GM18870 (cell line): ENCODE measurements around the gene SULT1C4.
"Not testable (repeated sequence)": the region's sequence is repeated elsewhere in the genome, so short reads cannot be mapped to it uniquely, and the experiment has no call there.

Experiments used
- ATAC-seq: cut with Tn5 transposase; IDR thresholded peaks from one replicate; pipeline ENCODE4 v1.9.1; 2021; ENCODE audit warnings: moderate library complexity; ENCODE audit not compliant: unreplicated experiment

SULT1C4 gene

DNA sequence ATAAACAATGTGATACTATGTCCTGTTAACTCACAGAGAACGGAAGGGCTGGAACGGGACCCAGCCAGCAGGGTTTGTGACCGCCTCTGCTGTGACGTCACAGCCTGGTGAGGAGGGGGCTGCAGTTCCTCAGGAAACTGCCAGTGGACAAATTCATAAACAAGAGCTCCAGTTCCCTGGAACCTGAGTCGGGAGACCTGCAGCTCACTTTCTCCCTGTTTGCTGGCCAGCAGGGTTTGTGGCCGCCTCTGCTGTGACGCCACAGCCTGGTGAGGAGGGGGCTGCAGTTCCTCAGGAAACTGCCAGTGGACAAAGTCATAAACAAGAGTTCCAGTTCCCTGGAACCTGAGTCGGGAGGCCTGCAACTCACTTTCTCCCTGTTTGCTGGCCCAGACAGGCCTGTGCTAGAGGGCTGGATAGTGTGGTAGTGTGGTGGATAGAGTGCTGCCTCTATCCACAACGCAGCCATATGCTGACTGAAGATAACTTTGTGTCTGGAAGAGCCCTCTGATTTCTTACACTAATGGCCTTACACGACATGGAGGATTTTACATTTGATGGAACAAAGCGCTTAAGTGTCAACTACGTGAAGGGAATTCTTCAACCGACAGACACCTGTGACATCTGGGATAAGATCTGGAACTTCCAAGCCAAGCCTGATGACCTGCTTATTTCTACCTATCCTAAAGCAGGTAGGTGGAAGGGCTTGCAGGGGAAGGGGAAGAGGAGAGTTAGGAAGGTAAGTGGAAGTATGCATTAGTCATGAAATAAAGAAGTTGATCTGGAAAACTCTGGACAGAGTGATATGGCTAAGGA lies at the start of gene SULT1C4:
TSS of gene SULT1C4 (plus strand) at position 140 of the 816 bp plus-strand sequence. CDS start at position 524, 384 bp downstream.
- no peak for ATAC-seq

DNA sequence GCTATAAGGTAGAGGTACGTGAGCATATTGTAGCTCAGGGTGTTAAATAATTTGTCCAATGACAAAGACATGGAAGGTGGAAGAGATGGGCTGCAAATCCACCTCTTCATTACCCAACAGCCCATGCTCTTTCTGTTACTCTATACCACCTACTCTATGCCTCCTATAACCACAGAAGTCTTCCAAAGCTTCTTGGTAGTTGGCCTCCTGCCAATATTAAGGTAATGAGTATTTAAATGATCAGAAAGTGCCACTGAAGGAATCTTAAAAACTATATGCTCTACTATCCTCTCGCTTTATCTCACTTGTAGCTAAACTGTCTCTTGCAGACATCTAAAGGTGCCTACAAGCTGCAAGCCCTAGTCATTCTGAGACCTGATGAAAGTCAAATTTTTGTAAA lies 48.0 kb upstream of the SULT1C4 start:
- no peak for ATAC-seq

DNA sequence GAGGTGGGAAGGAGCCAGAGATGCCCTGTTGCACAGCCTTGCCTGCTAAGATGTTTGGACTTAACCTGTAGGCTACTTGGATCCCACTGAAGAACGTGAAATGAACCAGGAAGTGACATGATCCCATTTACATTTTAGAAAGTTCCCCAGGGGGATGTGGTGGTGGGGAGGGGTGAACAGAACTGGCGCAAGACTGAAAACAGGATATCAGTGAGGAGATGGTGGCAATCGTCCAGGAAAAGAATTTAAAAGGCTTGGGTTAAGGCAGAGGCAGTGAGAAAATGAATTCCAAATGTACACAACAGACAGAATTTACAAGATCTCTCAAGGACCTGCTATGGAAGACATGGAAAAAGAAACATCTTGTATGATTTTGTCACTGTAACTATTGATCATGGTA lies 46.8 kb upstream of the SULT1C4 start:
- ATAC-seq, result no peak

DNA sequence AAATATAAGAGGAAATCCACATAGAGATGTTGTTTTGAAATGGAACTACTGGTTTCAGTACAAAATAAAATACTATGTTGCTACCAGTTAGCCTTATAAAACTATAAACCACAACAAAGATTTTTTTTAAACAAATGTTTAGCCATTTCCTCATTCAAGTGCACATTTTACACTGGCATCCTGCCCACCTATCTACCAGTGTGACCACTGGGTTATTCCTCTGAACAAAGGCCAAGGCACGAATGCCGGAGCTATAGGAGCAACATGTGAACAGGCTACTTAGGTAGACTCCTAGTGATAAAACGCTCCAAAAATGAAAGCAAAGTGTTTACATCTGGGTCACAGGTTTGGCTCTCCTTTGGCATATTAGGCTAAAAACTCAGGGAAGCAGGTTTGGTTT lies 31.8 kb upstream of the SULT1C4 start:
- ATAC-seq, result no peak

DNA sequence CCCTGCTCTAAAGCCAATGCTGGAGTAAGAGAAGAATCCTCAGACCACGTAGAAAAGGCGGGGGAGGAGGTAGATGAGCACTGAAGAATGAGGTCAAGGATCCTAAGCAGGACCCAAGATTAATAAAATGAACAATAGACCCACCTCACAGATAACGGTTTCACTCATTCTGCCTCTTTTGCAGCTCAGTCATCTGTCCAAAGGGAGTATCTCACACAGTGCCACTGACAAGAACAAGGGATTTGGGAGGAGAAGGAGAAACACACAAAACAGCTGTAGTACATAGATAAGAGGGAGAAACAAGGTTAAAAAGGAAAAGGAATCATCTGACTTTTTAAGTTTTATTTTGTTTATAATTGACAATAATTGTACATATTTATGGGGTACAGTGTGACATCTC lies 30.9 kb upstream of the SULT1C4 start:
- no peak for ATAC-seq

DNA sequence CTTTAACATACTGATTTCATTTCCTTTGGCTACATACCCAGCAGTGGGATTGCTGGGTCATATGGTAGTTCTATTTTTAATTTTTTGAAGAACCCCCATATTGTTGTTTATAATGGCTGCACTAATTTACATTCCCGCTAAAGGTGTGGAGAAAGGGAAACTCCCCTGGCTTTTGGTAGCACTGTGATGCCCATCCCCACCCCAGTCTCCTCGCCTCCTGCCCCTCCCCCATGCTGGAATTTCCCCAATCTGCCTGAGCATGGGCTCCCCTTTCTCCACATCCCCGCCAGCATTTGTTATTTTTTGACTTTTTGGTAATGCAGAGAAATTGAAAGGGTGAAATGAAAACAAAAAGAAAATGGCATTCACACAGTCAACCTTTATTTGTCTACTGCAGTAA lies 30.0 kb upstream of the SULT1C4 start:
- ATAC-seq, result no peak

DNA sequence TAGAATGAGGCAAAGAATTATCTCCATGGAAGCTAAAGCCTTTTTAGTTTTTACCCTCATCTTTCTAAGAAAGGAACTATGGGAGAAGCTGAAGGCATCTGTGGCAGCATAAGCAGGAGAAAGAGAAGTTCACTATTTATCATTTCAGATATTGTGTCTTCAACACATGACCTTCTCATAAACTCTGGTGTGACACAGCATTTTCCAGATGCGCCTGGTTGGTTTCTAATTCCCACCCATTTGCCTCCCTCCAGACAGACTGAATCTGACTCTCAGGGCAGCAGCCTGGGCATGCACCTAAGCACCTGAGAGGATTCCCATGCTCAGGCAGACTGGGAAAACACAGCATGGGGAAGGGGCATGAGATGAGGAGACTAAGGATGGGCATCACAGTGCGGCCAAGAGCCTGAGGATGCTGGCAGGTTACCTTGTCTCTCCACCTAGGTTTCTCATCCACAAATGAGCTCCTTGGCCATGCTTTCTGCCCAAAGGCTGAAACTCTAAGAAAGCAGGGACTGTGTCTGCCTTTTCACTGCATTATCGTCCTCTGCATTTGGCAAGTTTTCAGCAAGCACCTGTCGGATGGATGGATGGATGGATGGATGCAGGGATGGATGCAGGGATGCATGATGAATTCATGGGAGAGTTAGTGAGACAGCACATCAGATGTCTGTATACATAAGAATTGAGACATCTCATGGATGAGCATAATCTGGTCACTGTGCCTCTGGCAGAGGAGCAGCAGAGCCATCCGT lies 28.8 kb upstream of the SULT1C4 start:
- no peak for ATAC-seq

DNA sequence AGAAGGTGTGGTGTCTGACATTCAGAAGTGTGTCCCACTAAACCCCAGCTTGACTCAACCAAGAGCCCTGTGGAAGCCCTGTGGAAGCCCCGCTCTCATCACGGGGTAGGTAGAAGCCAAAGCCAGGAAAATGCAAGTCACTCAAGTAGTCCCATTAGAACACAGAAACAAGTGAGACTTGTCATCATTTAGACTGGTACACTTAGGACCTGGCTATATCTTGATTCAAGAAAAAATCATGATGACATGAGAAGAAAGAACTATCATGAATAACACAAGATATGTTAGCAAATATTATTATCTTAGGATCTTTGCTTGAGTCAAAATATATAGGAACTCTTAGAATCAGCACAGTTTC lies 28.2 kb upstream of the SULT1C4 start:
- ATAC-seq, result no peak

DNA sequence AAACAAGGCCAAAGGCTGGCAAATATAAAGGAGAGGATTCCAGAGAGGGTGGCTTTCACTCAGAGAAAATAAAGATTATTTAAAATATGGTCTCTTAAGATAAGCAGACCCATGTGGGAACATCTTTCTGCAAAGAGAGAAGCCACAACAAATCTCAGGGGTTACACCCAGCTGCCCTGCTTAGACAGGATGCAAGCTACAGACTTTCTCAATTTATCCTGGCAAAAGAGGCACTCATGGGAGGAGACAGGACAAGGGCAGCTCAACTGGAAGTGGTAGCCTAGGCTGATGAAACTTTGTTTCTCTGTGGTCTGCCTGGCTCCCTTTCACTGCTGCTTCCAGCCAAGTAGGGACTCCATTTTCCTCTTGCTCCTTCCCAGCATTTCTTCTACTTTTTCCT lies 25.9 kb upstream of the SULT1C4 start:
- ATAC-seq, result no peak

DNA sequence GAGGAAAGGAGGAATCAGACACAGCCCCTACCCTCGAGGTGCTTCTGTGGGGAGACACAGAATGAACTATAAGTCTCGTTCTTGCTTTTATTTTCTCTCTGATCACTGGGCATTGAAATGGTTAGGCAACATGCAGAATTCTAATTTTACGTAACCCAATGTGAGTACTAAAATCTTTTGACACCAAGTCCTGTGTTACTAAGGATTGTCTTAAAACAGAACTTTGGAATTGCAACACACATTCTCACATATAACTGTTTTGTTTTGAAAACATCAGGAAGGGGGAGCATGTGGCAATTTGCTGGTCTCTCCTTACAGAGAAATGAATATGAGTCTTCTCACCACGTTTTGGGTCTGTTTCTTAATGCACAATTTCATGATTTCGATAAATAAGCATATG lies 23.6 kb upstream of the SULT1C4 start:
- ATAC-seq, result no peak

DNA sequence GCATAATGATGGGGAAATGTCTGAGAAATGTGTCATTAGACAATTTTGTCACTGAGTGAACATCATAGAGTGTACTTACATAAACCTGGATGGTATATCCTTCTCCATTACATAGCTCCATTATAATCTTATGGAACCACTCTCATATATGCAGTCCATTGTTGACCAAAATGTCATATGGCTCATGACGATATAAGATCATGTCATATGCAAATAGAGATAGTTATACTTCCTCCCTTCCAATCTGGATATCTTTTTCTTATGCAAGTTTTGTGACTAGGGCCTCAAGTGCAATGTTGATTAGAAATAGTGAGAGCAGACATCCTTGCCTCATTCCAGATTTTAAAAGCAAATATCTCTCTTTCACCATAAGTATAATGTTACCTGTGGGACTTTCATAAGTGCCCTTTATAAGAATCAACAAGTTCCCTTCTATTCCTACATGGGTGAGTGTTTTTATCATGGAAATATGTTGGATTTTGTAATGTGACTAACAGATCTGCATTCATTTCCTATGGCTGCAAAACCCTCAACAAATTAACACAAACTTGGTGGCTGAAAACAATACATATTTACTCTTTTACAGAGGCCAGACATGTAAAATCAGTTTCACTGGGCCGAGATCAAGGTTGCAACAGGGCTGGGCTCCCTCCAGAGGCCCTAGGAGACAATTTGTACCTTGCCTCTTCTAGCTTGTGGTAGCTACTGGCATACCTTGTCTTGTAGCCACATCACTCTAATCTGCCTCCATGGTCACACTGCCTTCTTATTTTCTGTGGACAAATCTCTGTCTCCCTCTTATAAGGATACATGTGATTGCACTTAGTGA lies 21.6 kb upstream of the SULT1C4 start:
- no peak for ATAC-seq

DNA sequence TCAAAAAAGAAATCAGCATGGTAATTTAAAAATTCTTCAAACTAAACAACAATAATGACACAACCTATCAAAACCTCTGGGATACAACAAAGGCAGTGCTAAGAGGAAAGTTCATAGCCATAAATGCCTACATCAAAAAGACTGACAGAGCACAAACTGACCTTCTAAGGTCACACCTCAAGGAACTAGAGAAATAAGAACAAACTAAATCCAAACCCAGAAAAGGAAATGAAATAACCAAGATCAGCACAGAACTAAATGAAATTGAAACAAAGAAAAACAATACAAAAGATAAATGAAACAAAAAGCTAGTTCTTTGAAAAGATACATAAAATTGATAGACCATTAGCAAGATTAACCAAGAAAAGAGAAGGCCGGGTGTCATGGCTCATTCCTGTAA lies 18.4 kb upstream of the SULT1C4 start:
- ATAC-seq, result not testable (repeated sequence)

DNA sequence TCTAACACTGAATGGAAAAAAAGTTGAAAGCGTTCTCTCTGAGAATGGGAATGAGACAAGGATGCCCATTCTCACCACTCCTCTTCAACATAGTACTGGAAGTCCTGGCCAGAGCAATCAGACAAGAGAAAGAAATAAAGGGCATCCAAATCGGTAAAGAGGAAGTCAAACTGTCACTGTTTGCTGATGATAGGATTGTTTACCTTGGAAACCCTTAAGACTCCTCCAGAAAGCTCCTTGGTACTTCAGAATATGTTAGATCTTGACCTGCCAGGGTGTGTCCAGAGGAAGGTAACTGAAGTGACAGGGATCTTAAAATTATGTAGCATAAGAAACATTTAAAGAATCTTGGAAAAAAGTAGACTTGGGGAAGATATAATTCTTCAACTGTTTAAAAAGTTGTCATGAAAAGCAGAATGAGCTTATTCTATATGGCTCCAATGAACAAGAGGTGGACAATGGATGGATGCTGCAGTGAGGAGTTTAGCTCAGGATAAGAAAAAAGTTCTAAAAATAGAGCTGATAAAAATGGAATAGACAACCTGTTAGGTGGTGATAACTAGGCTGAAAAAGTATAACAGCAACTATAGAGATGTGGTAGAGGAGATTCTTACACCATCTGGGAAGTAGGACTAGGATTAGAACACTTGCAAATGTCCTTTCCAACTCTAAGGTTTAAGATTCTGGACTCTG lies 16.8 kb upstream of the SULT1C4 start:
- ATAC-seq, result no peak

DNA sequence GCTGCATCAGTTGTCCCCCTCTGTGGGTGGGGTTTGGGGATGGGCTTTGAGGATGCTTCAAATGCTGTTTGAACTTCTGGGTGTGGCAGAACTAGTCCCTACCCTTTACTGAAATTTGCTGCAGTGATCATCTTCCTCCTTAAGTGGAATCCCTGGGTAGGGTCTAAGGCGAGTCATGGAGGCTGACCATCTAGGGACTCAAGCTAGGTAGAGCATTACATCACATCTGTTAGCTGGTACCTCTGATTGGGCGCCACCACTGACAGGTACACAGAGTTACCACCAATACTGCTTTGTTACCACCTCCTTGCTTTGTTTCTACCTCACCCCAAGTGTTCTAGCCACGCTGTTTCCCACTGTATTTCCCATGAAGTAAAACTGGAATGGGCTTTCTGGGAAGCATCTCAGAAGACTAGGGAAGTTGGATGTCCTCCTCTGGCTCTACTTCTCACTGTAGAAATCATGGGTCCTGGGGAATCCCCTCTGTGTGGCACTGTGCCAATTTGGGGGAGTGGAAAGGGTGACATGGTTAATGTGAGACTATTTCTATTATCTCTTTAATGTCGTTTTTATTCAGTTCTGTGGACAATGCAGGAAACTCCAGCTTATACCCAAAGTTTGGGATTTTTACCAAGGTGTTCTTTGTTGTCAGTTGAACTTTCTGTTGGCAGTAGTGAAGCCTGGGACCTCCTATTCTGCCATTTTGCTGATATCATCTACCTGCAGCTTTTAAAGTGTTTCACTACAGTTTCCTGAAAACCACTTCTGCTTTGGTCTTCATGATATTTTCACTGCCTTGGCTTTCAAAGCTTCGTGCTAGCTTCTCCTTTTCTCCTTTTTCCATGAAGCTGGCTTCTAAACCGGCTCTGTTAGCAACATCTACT lies 14.5 kb upstream of the SULT1C4 start:
- no peak for ATAC-seq

DNA sequence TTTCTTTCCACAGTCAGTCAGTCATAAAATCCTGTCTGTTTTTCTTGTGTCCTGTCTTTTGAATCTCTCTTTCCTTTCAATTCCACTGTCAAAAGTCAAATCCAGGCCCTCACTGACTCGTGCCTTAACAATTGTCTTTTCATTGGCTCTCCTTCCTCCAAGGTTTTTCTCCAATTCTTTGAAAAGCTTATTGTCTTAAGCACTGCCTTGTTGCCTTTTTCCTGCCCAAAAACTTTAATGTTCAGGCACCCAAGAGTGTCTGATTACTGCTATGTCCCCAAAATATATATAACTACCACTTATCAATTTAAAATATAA lies 13.9 kb upstream of the SULT1C4 start:
- ATAC-seq, result no peak

DNA sequence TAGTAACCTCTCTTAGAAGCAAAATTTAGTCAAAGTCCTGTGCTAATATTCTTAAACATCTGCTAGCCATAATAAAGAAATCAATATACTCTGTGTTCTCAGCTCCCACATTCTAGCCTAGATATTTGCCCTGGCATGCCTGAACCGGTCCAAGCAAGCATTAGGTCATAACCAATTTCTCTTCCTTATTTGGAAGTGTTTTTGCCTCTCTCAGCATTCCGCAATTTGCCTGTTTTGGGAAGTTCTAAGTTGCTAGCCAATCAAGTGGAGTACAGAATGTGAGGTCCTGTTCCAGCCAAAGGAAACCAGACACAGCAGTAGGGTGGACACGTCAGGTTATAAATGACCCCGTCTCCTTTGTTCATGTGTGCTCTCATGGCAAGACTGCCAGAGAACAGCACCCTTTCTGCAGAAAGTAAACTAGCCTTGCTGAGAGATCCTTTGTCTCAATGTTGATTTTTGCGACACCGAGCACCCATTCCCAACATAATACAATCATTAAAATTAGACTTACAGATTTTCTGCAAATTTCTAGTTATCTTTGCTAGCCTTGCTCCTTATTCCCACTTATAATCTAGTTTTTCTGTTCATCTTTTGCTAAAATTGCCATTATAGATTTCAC lies 13.0 kb upstream of the SULT1C4 start:
- no peak for ATAC-seq

DNA sequence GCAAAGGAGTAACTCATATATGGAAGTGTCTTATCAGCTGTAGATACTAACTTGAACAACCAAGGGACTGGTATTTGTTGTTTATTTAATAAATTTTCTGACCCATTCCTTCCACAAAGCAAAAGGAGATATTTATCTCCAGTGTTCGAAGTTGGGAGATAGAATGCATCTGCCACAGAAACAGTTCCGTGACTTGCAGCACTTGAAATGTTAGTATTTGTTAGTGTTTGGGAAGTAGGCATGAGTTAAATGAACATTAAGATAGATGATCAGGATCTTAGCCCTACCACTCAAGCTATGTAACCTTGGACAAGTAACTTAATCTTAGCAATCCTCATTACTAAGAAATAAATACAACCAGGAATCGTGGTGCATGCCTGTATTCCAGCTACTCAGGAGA lies 12.1 kb upstream of the SULT1C4 start:
- ATAC-seq, result no peak

DNA sequence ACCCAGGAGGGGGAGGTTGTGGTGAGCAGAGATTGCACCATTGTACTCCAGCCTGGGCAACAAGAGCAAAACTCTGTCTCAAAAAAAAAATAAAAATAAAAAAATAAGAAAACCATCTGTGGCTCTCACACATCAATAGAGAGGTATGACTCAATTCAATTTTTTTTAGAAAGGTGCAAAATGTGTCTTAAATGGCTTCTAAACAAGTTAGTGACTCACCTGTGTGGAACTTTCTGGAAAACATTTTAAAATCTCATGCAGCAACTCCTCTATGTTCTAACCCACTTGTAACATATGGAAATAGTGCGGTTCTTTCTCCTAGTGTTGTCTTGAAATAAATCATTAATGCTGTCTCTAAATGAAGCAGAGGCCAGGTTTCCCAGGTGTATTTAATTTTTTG lies 10.7 kb upstream of the SULT1C4 start:
- ATAC-seq, result no peak

DNA sequence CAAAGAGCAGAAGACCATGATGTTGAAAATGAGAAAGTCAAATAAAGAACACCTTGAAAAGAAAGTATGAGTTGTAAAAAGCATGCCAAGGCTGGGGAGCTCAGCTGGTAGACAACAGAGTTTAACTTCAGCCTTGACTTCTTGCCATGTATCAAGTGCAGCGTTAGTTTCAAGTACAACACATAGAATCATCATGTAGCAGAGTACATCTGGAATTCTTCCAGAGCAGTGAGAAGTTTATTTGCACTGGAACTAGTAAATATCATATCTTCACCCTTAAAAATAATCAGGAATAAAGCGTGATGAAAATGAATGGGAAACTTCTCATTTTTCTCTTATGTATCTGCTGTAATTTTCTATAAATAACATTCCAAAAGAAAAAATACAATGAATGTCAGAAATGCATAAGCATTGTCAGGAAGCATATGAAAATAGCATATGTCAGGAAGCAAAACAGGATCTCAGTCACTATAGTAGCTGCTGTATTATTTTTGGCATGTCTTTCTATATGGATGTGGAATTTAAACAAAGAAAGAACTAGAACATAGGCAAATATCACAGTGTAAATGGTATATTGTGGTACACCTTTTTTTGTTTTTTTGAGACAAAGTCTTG lies 10.1 kb upstream of the SULT1C4 start:
- no peak for ATAC-seq
